Stimulated activated naive B cell treated with anti-CD40 and anti-IgM and Interleukin-4, amounts not matched to agents 10 μg/mL and 1 μg/mL and 100 μg/mL, for 72 hours (primary cell): Measurements from ENCODE around the gene PLA2G4B.
A peak's percentile ranks its signal among the peaks of the same experiment; 100 is the strongest.

Experiments
- ATAC-seq, 2 donors: fragments of 150-1000 bp; cut with Tn5 transposase; replicated peaks; 2 replicates each; pipeline ENCODE4 v1.10.0; 2021; ENCODE audit warnings: moderate library complexity in 1 of 2
- DNase-seq: peaks from one replicate; pipeline ENCODE4 v3.0.0; 2021
- H3K27ac Mint-ChIP-seq: one replicate; pipeline ENCODE4 v1.8.0; 2022; ENCODE audit warnings: mild to moderate bottlenecking, mixed read lengths
- H3K27me3 Mint-ChIP-seq, 2 donors: one replicate each; pipeline ENCODE4 v1.8.0; 2022; ENCODE audit warnings: mixed read lengths in 2 of 2
- H3K36me3 Mint-ChIP-seq, 2 donors: one replicate each; pipeline ENCODE4 v1.8.0; 2022; ENCODE audit warnings: mixed read lengths in 2 of 2, mild to moderate bottlenecking in 1 of 2
- H3K4me1 Mint-ChIP-seq, 2 donors: one replicate each; pipeline ENCODE4 v1.8.0; 2022; ENCODE audit warnings: mixed read lengths in 2 of 2, mild to moderate bottlenecking in 1 of 2
- H3K4me3 Mint-ChIP-seq, 2 donors: one replicate each; pipeline ENCODE4 v1.8.0; 2022; ENCODE audit warnings: mild to moderate bottlenecking in 2 of 2, mixed read lengths in 2 of 2, moderate library complexity in 1 of 2
- H3K9me3 Mint-ChIP-seq, 2 donors: one replicate each; pipeline ENCODE4 v1.8.0; 2022; ENCODE audit warnings: mixed read lengths in 2 of 2, mild to moderate bottlenecking in 1 of 2

Gene PLA2G4B

DNA sequence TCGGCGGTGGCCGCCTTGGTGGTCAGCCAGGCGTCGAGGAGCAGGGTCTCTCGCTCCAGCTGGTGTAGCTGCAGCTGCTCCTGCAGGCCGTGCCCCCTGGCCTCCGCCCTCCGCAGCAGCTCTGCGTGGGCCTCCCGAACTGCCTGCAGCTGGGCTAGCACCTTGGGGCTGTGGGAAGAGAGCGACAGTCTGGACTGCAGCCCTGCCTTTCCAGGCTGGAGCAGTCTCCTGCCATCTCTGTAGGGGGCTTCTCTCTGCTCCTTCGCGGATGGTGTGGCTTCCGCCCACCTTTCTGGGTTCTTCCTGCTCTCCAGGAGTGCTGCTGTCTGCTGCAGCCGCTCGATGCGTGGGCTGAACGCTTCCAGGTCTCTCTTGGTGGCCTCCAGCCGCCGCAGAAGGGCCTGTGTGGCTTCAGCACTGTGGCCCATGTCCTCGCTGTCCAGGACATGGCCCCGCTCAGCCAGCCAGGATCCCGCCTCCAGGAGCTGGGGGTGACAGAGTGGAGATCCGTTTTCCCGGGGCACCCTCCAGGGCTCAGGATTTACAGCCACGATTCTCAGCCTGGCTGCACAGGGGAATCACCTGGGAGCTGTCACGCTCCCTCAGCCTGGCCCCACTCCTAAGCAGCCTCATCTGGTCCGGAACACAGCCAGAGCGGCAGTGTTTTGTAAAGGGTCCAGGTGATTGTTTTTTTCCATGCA lies 16.8 kb downstream of the PLA2G4B start:
- ATAC-seq (no peak), DNase-seq (no peak)
- Mint-ChIP-seq H3K36me3 (no peaks in the 10 kb centered on the region), H3K4me3 (no peak overlapping the region), H3K27ac (no peak overlapping the region), H3K27me3 (peaks cover 3 to 9% of the 10 kb centered on the region in 2 donors), H3K9me3 (no peaks in the 10 kb centered on the region), H3K4me1 (peaks cover 13 to 21% of the 10 kb centered on the region in 2 donors)

DNA sequence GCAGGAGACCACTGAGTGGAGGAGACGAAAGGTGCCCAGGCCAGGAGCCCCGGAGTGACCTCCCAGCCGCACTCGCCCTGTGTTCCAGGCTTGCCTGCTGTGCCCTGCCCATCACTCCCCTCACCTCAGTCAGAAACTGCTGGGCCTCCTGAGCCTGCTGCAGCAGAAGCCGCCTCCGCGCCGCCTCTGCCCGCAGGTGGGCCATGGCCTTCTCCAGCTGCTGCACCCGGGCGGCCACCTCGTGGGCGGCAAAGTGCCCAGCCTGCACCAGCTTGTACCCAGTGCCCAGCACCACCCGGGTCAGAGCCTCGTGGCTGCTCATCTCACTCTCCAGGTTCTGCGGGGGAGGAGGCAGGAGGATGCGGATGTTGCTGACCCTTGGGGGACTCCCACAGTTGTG lies 17.6 kb downstream of the PLA2G4B start:
- Mint-ChIP-seq H3K4me3 (no peak overlapping the region), H3K27ac (no peak overlapping the region), H3K4me1 (peaks cover 9 to 13% of the 10 kb centered on the region in 2 donors), H3K27me3 (peaks cover 1 to 6% of the 10 kb centered on the region in 2 donors), H3K36me3 (no peaks in the 10 kb centered on the region), H3K9me3 (no peaks in the 10 kb centered on the region)
- no peak for DNase-seq
- no peak for ATAC-seq

DNA sequence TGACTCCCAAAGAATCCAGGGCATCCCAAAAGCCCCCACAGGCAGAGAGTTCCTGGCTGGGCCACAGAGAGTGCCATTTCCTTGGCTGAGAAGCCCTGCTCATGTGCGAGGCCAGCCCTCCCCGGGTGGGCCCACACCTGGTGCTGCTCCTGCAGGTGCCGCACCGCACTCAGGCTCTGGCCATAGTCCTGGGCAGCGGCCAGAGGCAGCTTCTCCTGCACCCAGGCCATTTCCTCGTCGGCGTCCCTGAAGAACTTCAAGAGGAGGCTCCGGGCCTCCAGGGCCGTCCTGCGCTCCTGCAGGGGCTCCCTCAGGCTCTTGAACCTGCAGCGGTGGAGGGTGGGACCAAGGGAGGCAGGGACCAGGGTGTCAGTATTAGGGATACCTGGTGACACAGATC lies 18.1 kb downstream of the PLA2G4B start:
- Mint-ChIP-seq H3K36me3 (no peaks in the 10 kb centered on the region), H3K4me3 (no peak overlapping the region)

DNA sequence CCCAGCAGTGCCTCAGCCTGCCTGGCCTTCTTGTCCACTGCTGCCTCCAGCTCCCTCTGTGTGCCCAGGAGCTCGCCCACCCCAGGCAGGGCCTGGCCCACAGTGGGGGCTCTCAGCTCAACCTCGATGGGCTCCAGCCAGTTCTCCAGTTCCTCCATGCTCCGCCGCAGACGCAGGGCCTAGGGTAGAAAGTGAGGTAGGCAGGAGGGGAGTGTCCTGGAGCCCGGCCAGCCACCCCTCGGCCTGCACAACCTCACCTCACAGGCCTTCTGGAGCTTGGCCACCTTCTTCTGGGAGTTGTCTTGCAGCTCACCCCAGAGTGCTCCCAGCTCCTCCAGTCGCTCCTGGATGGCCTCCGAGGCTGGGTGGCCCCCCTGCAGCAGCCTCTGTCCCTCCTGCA lies 18.7 kb downstream of the PLA2G4B start:
- DNase-seq (no peak), ATAC-seq (no peak)
- H3K4me1 Mint-ChIP-seq, result peaks cover 8 to 11% of the 10 kb centered on the region in 2 donors
- no peak overlapping the region for H3K4me3 Mint-ChIP-seq
- no peak overlapping the region for H3K27ac Mint-ChIP-seq
- no peaks in the 10 kb centered on the region for H3K36me3 Mint-ChIP-seq
- H3K9me3 Mint-ChIP-seq, result no peaks in the 10 kb centered on the region
- no peaks in the 10 kb centered on the region for H3K27me3 Mint-ChIP-seq

More for the DNA sequence above, 18.1 kb downstream of the PLA2G4B start:
- no peak overlapping the region for H3K27ac Mint-ChIP-seq
- H3K9me3 Mint-ChIP-seq, result no peaks in the 10 kb centered on the region
- DNase-seq, result no peak
- H3K4me1 Mint-ChIP-seq, result peaks cover 8 to 11% of the 10 kb centered on the region in 2 donors
- no peak for ATAC-seq
- H3K27me3 Mint-ChIP-seq, result peaks cover 0 to 1% of the 10 kb centered on the region in 2 donors

DNA sequence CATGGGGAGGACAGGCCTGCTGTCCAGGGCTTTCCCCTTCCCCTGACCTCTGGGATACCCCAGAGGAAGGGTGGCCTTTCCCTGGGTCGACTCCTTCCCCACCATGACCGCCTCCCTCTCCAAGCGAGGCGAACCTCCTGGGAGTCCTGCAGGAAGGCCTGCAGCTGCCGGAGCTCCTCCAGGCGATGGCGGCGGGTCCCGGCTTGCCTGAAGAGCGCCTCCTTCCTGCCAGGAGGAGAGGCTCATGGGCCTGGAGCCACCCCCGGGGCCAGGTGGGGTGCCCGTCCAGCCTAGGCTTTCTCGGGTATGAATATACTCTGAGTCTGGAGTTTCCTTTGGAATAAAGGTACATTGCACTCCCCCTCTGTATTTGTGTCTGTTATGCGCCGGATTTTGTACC lies 20.1 kb downstream of the PLA2G4B start:
- Mint-ChIP-seq H3K27me3 (no peaks in the 10 kb centered on the region), H3K27ac (no peak overlapping the region), H3K4me1 (peaks cover 8 to 11% of the 10 kb centered on the region in 2 donors), H3K36me3 (no peaks in the 10 kb centered on the region), H3K9me3 (no peaks in the 10 kb centered on the region), H3K4me3 (no peak overlapping the region)
- no peak for DNase-seq
- ATAC-seq, result no peak

DNA sequence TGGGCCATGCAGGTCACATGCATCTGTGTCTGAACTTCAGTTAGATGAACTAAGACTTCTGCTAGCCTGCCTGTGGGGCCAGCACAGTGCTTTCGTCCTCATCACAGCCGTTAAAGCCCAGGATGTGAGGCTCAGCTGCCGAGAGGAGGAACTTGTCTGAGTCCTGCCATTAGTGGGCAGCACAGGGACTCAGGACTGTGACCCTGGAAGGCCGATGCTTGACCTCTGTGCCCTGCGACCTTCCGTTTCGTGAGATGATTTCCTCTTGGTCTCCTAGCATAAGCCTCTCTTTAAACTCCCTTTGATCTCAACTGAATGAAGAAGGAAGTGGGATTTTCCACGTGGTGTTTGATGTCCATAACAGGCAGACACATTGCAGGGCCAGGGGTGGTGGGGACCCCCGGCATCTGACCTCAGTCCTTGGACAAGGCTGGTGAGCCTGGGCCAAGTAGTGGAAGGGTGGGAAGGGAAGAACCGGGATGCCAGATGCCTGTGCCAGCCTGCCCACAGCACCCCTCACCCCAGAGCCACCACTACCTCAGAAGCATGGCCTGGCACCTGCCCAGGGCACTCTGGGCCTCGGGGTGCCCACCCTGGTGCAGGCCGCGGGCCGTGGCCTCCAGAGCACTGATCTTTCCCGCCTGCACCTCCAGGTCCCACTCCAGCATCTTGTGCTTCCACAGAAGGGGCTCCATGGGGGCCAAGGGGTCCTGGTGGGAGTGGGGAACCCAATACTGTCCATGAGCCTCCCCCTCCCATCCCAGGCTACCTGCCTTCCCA lies 21.6 kb downstream of the PLA2G4B start:
- Mint-ChIP-seq H3K36me3 (no peaks in the 10 kb centered on the region), H3K27ac (no peak overlapping the region)

DNA sequence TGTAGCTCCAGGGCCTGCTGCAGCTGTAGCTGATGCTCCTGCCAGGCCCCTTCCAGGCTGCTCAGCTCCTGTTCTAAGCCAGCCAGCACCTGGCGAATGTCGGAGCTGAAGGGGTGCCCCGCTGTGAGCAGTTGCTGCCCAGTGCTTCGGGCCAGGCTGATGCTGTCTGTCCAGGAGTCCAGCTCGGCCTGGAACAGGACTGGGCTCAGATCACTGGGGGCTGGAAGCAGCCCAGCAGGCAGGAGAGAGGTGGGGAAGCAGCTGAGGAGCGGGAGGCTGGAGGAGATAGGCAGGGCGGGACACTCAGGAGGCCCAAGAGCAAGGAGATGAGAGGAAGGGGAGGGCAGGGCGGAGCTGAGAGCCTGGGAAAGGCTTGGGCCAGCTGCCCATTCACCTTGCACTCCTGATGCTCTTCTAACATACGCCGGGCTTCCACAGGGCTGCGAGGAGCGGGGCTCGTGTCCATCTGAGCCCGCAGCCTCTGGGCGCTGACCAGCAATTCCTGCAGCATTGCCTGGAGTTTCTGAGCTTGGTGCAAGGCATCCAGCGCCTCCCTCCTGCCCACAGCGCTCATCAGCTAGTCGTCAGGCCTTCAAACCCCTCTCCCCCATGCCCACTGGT lies 23.2 kb downstream of the PLA2G4B start:
- no peaks in the 10 kb centered on the region for H3K36me3 Mint-ChIP-seq
- DNase-seq (no peak), ATAC-seq (no peak)
- no peak overlapping the region for H3K27ac Mint-ChIP-seq
- no peak overlapping the region for H3K4me3 Mint-ChIP-seq
- H3K9me3 Mint-ChIP-seq, result no peaks in the 10 kb centered on the region
- no peaks in the 10 kb centered on the region for H3K27me3 Mint-ChIP-seq
- peaks cover 8 to 11% of the 10 kb centered on the region in 2 donors for H3K4me1 Mint-ChIP-seq

More for the DNA sequence above, 21.6 kb downstream of the PLA2G4B start:
- ATAC-seq (peak; percentile 18 to 33), DNase-seq (no peak)
- no peaks in the 10 kb centered on the region for H3K27me3 Mint-ChIP-seq
- peaks cover 8 to 11% of the 10 kb centered on the region in 2 donors for H3K4me1 Mint-ChIP-seq
- H3K9me3 Mint-ChIP-seq, result no peaks in the 10 kb centered on the region
- no peak overlapping the region for H3K4me3 Mint-ChIP-seq

DNA sequence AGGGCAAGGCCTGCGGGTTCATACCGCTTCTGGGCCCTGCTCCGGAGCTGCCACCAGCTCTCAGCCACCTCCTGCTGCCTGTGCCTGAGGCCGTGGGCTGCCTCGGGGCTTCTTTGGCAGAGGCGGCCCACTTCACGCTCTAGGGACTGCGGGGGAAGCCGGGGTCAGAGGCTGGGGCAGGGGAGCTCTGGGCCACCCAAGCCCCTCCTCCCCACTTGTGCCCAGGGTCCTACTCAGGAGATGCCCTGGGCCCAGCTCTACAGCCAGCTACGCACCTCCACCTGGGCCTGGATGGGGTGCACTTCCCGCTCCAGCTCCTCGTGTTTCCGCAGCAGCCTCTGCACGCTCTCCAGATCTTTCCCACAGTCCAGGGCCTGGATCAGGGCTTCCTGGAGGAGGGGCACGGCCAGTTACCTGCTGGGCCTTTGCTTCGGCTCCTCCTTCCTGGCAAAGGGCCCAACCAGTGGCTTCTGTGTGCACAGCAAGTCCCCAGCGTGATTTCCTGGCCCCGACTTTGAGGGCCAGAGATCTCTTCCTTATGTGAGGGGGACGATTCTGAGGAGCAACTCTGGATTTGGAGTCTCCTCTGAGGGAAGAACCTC lies 24.0 kb downstream of the PLA2G4B start:
- no peaks in the 10 kb centered on the region for H3K9me3 Mint-ChIP-seq
- no peaks in the 10 kb centered on the region for H3K27me3 Mint-ChIP-seq
- H3K4me3 Mint-ChIP-seq, result no peak overlapping the region
- H3K4me1 Mint-ChIP-seq, result peaks cover 8 to 11% of the 10 kb centered on the region in 2 donors
- no peak for ATAC-seq
- H3K36me3 Mint-ChIP-seq, result no peaks in the 10 kb centered on the region
- no peak for DNase-seq
- no peak overlapping the region for H3K27ac Mint-ChIP-seq

DNA sequence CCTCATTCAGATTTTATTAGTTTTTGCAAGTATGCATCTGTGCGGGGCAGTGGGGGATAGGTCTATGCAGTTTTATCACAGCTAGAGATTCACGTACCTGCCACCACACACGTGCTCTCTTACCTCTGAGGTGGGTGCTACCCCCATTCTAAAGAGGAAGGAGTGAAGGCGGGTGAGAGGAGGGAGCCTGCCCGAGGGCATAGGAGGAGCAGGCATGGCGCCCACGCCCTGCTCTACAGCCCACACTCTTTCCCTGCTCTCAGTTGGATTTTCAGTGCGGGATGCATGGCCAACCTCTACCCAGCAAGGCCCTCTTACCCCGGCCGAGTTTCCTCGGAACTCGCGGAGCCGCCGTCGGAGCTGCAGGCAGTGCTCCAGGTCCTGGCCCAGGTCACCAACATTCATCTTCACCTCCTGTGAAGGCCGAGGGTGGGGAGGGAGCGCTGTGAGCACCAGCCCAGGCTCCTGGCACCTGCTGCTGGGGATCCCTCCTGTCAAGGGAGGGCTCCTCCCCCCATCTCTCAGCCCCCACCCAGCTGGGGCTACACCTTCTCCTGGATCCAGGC lies 26.9 kb downstream of the PLA2G4B start:
- ATAC-seq, result no peak
- H3K27ac Mint-ChIP-seq, result no peak overlapping the region
- no peaks in the 10 kb centered on the region for H3K27me3 Mint-ChIP-seq
- no peaks in the 10 kb centered on the region for H3K9me3 Mint-ChIP-seq
- no peak for DNase-seq
- H3K4me3 Mint-ChIP-seq, result no peak overlapping the region
- H3K36me3 Mint-ChIP-seq, result no peaks in the 10 kb centered on the region
- H3K4me1 Mint-ChIP-seq, result peaks cover 0 to 2% of the 10 kb centered on the region in 2 donors

DNA sequence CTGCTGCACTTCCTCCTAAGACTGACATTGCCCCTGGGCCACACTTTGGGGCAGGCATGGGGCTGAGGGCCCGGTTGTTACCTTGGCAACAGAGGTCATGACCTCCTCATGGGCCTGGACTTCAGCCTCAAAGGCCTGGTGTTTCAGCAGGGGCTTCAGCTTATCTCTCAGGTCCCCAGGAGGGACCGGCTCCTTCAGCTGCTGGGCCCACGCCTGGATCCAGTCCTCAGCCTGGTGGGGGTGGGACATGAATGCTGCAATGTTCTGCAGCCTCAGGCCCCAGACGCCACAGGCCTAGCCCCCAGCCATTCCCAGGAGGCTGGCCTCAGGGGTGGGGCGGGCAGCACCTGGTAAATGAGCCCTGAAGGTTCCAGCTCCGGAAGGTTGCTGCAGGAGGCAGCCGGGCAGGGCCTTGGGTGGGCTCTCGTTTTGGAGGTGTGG lies 27.6 kb downstream of the PLA2G4B start:
- DNase-seq (no peak), ATAC-seq (no peak)
- no peaks in the 10 kb centered on the region for H3K4me1 Mint-ChIP-seq
- no peak overlapping the region for H3K4me3 Mint-ChIP-seq
- no peaks in the 10 kb centered on the region for H3K9me3 Mint-ChIP-seq
- H3K27ac Mint-ChIP-seq, result no peak overlapping the region
- H3K27me3 Mint-ChIP-seq, result no peaks in the 10 kb centered on the region
- H3K36me3 Mint-ChIP-seq, result no peaks in the 10 kb centered on the region

DNA sequence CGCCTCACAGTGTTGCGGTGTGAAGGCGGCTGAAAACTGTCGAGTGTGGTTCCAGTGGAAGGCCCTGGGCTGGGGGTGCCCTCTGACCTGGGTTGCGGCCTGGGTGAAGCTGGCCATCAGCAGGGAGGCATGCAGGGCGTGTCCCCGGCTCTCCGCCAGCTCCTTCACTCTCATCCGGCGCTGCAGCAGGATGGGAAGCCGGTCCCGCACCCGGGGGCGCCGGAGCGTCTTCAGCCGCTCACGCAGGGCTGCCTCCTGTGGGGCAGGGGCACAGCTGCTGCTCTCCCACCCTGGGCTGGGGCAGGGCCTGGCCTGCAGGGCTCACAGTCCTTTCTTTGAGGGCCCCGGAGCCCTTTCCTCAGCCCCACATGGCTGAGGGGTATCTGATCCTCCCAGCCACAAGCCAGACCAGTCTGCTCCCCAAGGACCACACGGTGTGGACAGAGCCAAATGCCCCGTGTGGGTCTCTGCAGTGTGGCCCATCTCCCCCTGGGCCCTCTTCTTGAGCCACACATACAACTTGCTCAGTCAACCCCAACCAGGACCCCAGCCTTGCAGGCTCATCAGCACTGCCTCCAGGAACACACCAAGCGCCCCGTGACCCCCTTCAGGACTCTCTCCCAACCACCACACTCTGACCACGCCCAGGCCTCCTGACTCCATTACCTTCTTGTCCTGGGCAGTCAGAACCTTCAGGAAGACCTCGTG lies 28.4 kb downstream of the PLA2G4B start:
- ATAC-seq (no peak), DNase-seq (no peak)
- no peak overlapping the region for H3K27ac Mint-ChIP-seq
- no peaks in the 10 kb centered on the region for H3K4me1 Mint-ChIP-seq
- H3K9me3 Mint-ChIP-seq, result no peaks in the 10 kb centered on the region
- no peaks in the 10 kb centered on the region for H3K27me3 Mint-ChIP-seq
- no peak overlapping the region for H3K4me3 Mint-ChIP-seq
- H3K36me3 Mint-ChIP-seq, result no peaks in the 10 kb centered on the region

DNA sequence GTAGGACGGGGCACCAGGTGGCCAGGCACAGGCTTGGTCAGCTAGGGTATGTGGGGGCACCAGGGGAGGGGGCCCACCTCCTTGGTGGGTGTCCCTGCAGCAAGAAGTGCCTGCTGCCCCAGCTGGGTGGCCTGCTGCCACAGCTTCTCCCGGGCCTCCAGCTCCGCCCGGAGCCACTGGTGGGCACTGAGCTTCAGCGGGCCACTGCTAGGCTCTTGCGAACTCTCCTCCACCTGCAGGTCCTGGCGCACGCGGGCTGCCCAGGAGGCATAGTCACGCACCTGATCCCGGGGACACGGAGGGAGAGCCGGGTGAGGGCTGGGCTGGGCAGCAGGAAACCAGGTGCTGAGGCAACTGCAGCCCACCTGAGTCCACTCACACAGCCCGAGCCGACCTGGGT lies 29.7 kb downstream of the PLA2G4B start:
- peaks cover 0 to 11% of the 10 kb centered on the region in 2 donors for H3K27me3 Mint-ChIP-seq
- no peak for ATAC-seq
- H3K4me1 Mint-ChIP-seq, result peaks cover 0 to 3% of the 10 kb centered on the region in 2 donors
- no peak overlapping the region for H3K4me3 Mint-ChIP-seq
- H3K27ac Mint-ChIP-seq, result no peak overlapping the region
- H3K9me3 Mint-ChIP-seq, result no peaks in the 10 kb centered on the region
- DNase-seq, result no peak
- H3K36me3 Mint-ChIP-seq, result no peaks in the 10 kb centered on the region

DNA sequence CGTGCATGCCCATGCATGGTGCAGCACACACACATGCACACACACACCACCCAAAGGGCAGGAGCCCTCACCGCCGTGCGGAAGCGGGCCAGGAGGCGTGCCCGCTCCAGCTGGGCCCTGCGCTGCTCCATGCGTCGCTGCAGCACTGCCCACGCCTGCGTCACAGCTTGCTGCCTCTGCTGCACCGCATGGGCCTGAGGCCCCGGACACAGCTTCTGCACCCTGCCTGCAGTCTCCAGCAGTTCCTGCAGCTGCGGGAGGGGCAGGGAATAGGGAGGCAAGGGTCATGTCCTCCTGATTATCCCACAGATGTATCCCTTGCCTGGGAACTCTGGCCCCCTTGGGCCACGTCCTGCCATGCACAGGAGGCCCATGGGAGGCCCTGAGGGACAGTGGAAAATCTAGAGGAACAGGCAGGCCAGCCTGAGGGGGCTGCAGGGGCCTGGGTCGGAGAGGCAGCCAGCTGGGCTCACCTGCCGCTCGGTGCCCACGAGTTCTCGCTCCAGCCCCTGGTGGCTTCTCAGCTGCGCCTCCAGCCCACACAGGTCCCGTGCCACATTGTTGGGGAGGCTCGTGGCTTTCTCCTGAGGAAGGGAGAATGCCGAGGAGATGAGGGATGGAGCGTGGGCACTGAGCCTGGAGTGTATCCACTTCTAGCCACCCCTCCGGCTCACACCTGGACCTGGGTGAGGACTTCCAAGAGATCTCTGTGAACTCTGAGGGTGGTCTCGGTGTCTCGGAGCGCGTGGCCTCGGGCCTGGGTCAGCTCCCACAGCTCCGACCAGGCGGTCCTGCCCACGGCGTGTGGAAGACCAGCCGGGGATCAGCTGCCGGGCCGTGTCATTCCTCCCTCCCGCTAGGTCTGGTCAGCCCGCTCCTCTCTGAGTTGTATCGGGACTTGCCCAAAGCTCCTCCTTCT lies 31.4 kb downstream of the PLA2G4B start:
- H3K27ac Mint-ChIP-seq, result no peak overlapping the region
- ATAC-seq (no peak), DNase-seq (no peak)
- peaks cover 0 to 3% of the 10 kb centered on the region in 2 donors for H3K4me1 Mint-ChIP-seq
- H3K4me3 Mint-ChIP-seq, result no peak overlapping the region
- no peaks in the 10 kb centered on the region for H3K36me3 Mint-ChIP-seq
- H3K27me3 Mint-ChIP-seq, result peaks cover 0 to 14% of the 10 kb centered on the region in 2 donors
- no peaks in the 10 kb centered on the region for H3K9me3 Mint-ChIP-seq
